H9 (cell line): ENCODE results near the gene LDB2. TPM values are rescaled to one million over a fixed set of nuclear protein-coding genes. Genes with fewer than 3 reads are reported as not detected.

Source experiments
- DNase-seq: peaks from one replicate; pipeline ENCODE4 v3.0.0-alpha.2; 2017
- H2AFZ ChIP-seq: one replicate; pipeline ENCODE4 v1.6.1; 2013; ENCODE audit warnings: mild to moderate bottlenecking, low read length, control low read depth, moderate library complexity
- H2AK5ac ChIP-seq: 2 replicates; pipeline ENCODE4 v1.6.1; 2013; ENCODE audit warnings: low read length, control low read depth, mixed read lengths; ENCODE audit not compliant: insufficient read length
- H2BK120ac ChIP-seq: one replicate; pipeline ENCODE4 v1.6.1; 2013; ENCODE audit warnings: low read depth, mild to moderate bottlenecking, low read length, control low read depth, inconsistent platforms; ENCODE audit not compliant: poor library complexity, severe bottlenecking
- H2BK12ac ChIP-seq: 2 replicates; pipeline ENCODE4 v1.6.1; 2013; ENCODE audit warnings: low read length, control low read depth, mixed read lengths, low read depth; ENCODE audit not compliant: insufficient read length
- H2BK15ac ChIP-seq: 2 replicates; pipeline ENCODE4 v1.6.1; 2013; ENCODE audit warnings: low read depth, low read length, control low read depth
- H2BK20ac ChIP-seq: one replicate; pipeline ENCODE4 v1.6.1; 2013; ENCODE audit warnings: low read depth, mild to moderate bottlenecking, low read length, control low read depth, inconsistent platforms; ENCODE audit not compliant: poor library complexity, severe bottlenecking
- H2BK5ac ChIP-seq: 2 replicates; pipeline ENCODE4 v1.6.1; 2013; ENCODE audit warnings: low read length, control low read depth, mixed read lengths; ENCODE audit not compliant: insufficient read length
- H3K14ac ChIP-seq: 2 replicates; pipeline ENCODE4 v1.6.1; 2013; ENCODE audit warnings: low read length, control low read depth; ENCODE audit not compliant: insufficient read depth
- H3K18ac ChIP-seq: 2 replicates; pipeline ENCODE4 v1.6.1; 2013; ENCODE audit warnings: low read depth, mild to moderate bottlenecking, mixed read lengths, low read length, control low read depth; ENCODE audit not compliant: insufficient read length
- H3K23ac ChIP-seq: 2 replicates; pipeline ENCODE4 v1.6.1; 2013; ENCODE audit warnings: low read length, control low read depth, mixed read lengths, low read depth; ENCODE audit not compliant: insufficient read length
- H3K23me2 ChIP-seq: 2 replicates; pipeline ENCODE4 v1.6.1; 2013; ENCODE audit warnings: low read depth, mild to moderate bottlenecking, mixed read lengths, low read length, control low read depth; ENCODE audit not compliant: insufficient read length, poor library complexity, severe bottlenecking
- H3K27ac ChIP-seq: 2 replicates; pipeline ENCODE4 v1.5.1; 2013; ENCODE audit warnings: low read length, control low read depth, mixed read lengths, low read depth; ENCODE audit not compliant: insufficient read length
- H3K27me3 ChIP-seq: 2 replicates; pipeline ENCODE4 v1.6.1; 2013; ENCODE audit warnings: low read length, control low read depth, inconsistent platforms; ENCODE audit not compliant: insufficient read depth
- H3K4ac ChIP-seq: 2 replicates; pipeline ENCODE4 v1.6.1; 2013; ENCODE audit warnings: low read depth, mild to moderate bottlenecking, control low read depth, inconsistent platforms, low read length, moderate library complexity
- H3K4me1 ChIP-seq: 2 replicates; pipeline ENCODE4 v1.6.1; 2013; ENCODE audit warnings: low read length, control low read depth, inconsistent platforms; ENCODE audit not compliant: insufficient read depth
- H3K4me2 ChIP-seq: 2 replicates; pipeline ENCODE4 v1.6.1; 2013; ENCODE audit warnings: low read length, control low read depth, mixed read lengths; ENCODE audit not compliant: insufficient read length, insufficient read depth
- H3K56ac ChIP-seq: 2 replicates; pipeline ENCODE4 v1.6.1; 2013; ENCODE audit warnings: low read depth, mild to moderate bottlenecking, mixed read lengths, low read length, control low read depth; ENCODE audit not compliant: insufficient read length
- H3K79me1 ChIP-seq: 2 replicates; pipeline ENCODE4 v1.6.1; 2013; ENCODE audit warnings: low read depth, mild to moderate bottlenecking, moderate library complexity, low read length, control low read depth, inconsistent platforms; ENCODE audit not compliant: insufficient read depth, poor library complexity, severe bottlenecking
- H3K79me2 ChIP-seq: 2 replicates; pipeline ENCODE4 v1.6.1; 2013; ENCODE audit warnings: low read length, control low read depth, inconsistent platforms; ENCODE audit not compliant: insufficient read depth
- H3K9ac ChIP-seq: 2 replicates; pipeline ENCODE4 v1.6.1; 2013; ENCODE audit warnings: low read length, control low read depth, mixed read lengths; ENCODE audit not compliant: insufficient read length; ENCODE audit errors: extremely low read depth
- H3K9me3 ChIP-seq: one replicate; pipeline ENCODE4 v1.6.1; 2013; ENCODE audit warnings: low read depth, low read length, inconsistent platforms; ENCODE audit not compliant: control insufficient read depth
- H3T11ph ChIP-seq: one replicate; pipeline ENCODE4 v1.6.1; 2013; ENCODE audit warnings: mild to moderate bottlenecking, low read length, control low read depth, inconsistent platforms
- H4K20me1 ChIP-seq: one replicate; pipeline ENCODE4 v1.6.1; 2013; ENCODE audit not compliant: control insufficient read depth, insufficient read length, insufficient read depth
- H4K5ac ChIP-seq: 2 replicates; pipeline ENCODE4 v1.6.1; 2013; ENCODE audit warnings: low read depth, mild to moderate bottlenecking, mixed read lengths, low read length, control low read depth; ENCODE audit not compliant: insufficient read length
- H4K8ac ChIP-seq: replicated peaks from 2 replicates; pipeline ENCODE4 v1.6.1; 2013; ENCODE audit warnings: low read length, control low read depth, mixed read lengths, low read depth; ENCODE audit not compliant: insufficient read length
- H4K91ac ChIP-seq: 2 replicates; pipeline ENCODE4 v1.6.1; 2013; ENCODE audit warnings: low read depth, mild to moderate bottlenecking, moderate library complexity, mixed read lengths, low read length, control low read depth; ENCODE audit not compliant: insufficient read length
- H3K27ac Mint-ChIP-seq, 3 experiments: 2 replicates in 2 of 3; 3 replicates in 1 of 3; pipeline ENCODE4 v1.8.0; 2020 to 2021; ENCODE audit warnings: mixed read lengths in 3 of 3, mild to moderate bottlenecking in 1 of 3, moderate library complexity in 1 of 3
- H3K27me3 Mint-ChIP-seq: 2 replicates; pipeline ENCODE4 v1.8.0; 2021; ENCODE audit warnings: low read depth, mild to moderate bottlenecking, moderate library complexity, mixed read lengths
- H3K36me3 Mint-ChIP-seq, 3 experiments: 2 replicates in 2 of 3; 3 replicates in 1 of 3; pipeline ENCODE4 v1.8.0; 2020 to 2021; ENCODE audit warnings: low read depth in 3 of 3, mixed read lengths in 3 of 3; ENCODE audit not compliant: insufficient read depth in 1 of 3
- H3K4me1 Mint-ChIP-seq, 2 experiments: 2 replicates each; pipeline ENCODE4 v1.8.0; 2020; ENCODE audit warnings: mixed read lengths in 2 of 2
- H3K4me3 Mint-ChIP-seq, 2 experiments: 2 replicates in 1 of 2; 3 replicates in 1 of 2; pipeline ENCODE4 v1.8.0; 2020 to 2021; ENCODE audit warnings: mild to moderate bottlenecking in 2 of 2, mixed read lengths in 2 of 2, moderate library complexity in 1 of 2
- H3K9me3 Mint-ChIP-seq, 2 experiments: 2 replicates in 1 of 2; 3 replicates in 1 of 2; pipeline ENCODE4 v1.8.0; 2020; ENCODE audit warnings: mild to moderate bottlenecking in 2 of 2, mixed read lengths in 2 of 2, moderate library complexity in 1 of 2
- CTCF ChIP-seq: fragments of 200-600 bp; sonication (generic); conservative IDR thresholded peaks from 3 replicates; pipeline ENCODE4 v1.8.0; 2021; ENCODE audit warnings: antibody characterized with exemption, mild to moderate bottlenecking
- WGBS: extraction: QIAGEN DNeasy Blood & Tissue Kit; methylation state at CpG from one replicate; pipeline ENCODE4 v1.1.7; 2013; ENCODE audit warnings: missing lambda C conversion rate, low lambda C conversion rate, mixed read lengths; ENCODE audit not compliant: insufficient read length; ENCODE audit errors: extremely low coverage; 5-methylcytosine and 5-hydroxymethylcytosine counted together
- total RNA-seq: library from RNA; stranded (reverse); gene quantifications from 2 replicates; pipeline ENCODE4 v1.2.1, GENCODE V29; 2021

LDB2 gene
- total RNA-seq, 1 experiment from 2014 or later, result 22.5 TPM

- no peak overlapping the region for H3K4ac ChIP-seq
- H2BK15ac ChIP-seq, result no peak overlapping the region
- no peak overlapping the region for H4K91ac ChIP-seq
- Mint-ChIP-seq H3K36me3 (peaks cover 0 to 2% (median 0%) of the 10 kb centered on the region in 3 experiments; a peak in 3 of 7 replicates), H3K4me1 (peaks cover 33 to 34% of the 10 kb centered on the region in 2 experiments), H3K27ac (no peak overlapping the region), H3K9me3 (no peaks in the 10 kb centered on the region), H3K4me3 (no peak overlapping the region), H3K27me3 (no peaks in the 10 kb centered on the region)
- H3K79me1 ChIP-seq, result no peaks in the 10 kb centered on the region
- H3K18ac ChIP-seq, result no peak overlapping the region
- 0 out of 2 replicates have a peak, but pooled peaks cover 3% of the 10 kb centered on the region for H3K79me2 ChIP-seq
- no peak overlapping the region for H3K4me2 ChIP-seq
- H3T11ph ChIP-seq, result no peak overlapping the region
- H2BK5ac ChIP-seq, result no peak overlapping the region
- no peaks in the 10 kb centered on the region for H4K20me1 ChIP-seq
- no peak for DNase-seq
- no peak overlapping the region for H3K27ac ChIP-seq
- H3K9ac ChIP-seq, result no peak overlapping the region
- no peak overlapping the region for H4K5ac ChIP-seq
- H3K14ac ChIP-seq, result no peak overlapping the region
- no peaks in the 10 kb centered on the region for H3K9me3 ChIP-seq
- H3K23ac ChIP-seq, result no peak overlapping the region
- no peaks in the 10 kb centered on the region for H3K27me3 ChIP-seq
- H4K8ac ChIP-seq, result no peak overlapping the region
- H2BK20ac ChIP-seq, result no peak overlapping the region
- H3K56ac ChIP-seq, result no peak overlapping the region
- H2AFZ ChIP-seq, result no peak overlapping the region
- WGBS, result no CpG with 5 or more reads among the region's 7 CpGs
- H3K23me2 ChIP-seq, result no peaks in the 10 kb centered on the region
- no peak overlapping the region for H2AK5ac ChIP-seq
- no peak for TF ChIP-seq CTCF
- H2BK12ac ChIP-seq, result no peak overlapping the region
- H2BK120ac ChIP-seq, result no peak overlapping the region
- H3K4me1 ChIP-seq, result peaks cover 9% of the 10 kb centered on the region
Measured at GRCh38 chr4:16674082-16674481, 224.4 kb downstream of the LDB2 start.
